IMR-90 (cell line): ENCODE measurements around the gene PDE5A.

Experiments used
- CEBPB ChIP-seq: IDR thresholded peaks from 2 replicates; pipeline ENCODE4 v1.6.1; 2012; ENCODE audit warnings: low read depth, low read length, improper control_type of control experiment
- FOS ChIP-seq: fragments of 150-350 bp; IDR thresholded peaks from 2 replicates; pipeline ENCODE4 v1.6.1; 2016; ENCODE audit warnings: low read depth, low read length
- MAFK ChIP-seq: IDR thresholded peaks from 2 replicates; pipeline ENCODE4 v1.6.1; 2012; ENCODE audit warnings: low read depth, low read length, improper control_type of control experiment
- MAZ ChIP-seq: IDR thresholded peaks from 2 replicates; pipeline ENCODE4 v1.6.1; 2012; ENCODE audit warnings: low read depth, mild to moderate bottlenecking, low read length, improper control_type of control experiment, moderate library complexity, borderline replicate concordance
- MXI1 ChIP-seq: IDR thresholded peaks from 2 replicates; pipeline ENCODE4 v1.6.1; 2012; ENCODE audit warnings: low read depth, mild to moderate bottlenecking, low read length, moderate library complexity, borderline replicate concordance
- POLR2A ChIP-seq: IDR thresholded peaks from 2 replicates; pipeline ENCODE4 v1.6.1; 2012; ENCODE audit warnings: mild to moderate bottlenecking, low read depth, low read length
- RAD21 ChIP-seq: IDR thresholded peaks from 2 replicates; pipeline ENCODE4 v1.6.1; 2012; ENCODE audit warnings: low read length, improper control_type of control experiment
- RCOR1 ChIP-seq: IDR thresholded peaks from 2 replicates; pipeline ENCODE4 v1.6.1; 2012; ENCODE audit warnings: mild to moderate bottlenecking, low read length, improper control_type of control experiment; ENCODE audit not compliant: insufficient replicate concordance
- RFX5 ChIP-seq: IDR thresholded peaks from 2 replicates; pipeline ENCODE4 v1.8.0; 2012; ENCODE audit warnings: low read depth, mild to moderate bottlenecking, low read length, moderate library complexity
- TF ChIP-seq, protein P1 (sequence below): conservative IDR thresholded peaks from 2 replicates; pipeline ENCODE4 v1.5.1; 2012; ENCODE audit warnings: mild to moderate bottlenecking, low read depth, low read length, improper control_type of control experiment

DNA sequence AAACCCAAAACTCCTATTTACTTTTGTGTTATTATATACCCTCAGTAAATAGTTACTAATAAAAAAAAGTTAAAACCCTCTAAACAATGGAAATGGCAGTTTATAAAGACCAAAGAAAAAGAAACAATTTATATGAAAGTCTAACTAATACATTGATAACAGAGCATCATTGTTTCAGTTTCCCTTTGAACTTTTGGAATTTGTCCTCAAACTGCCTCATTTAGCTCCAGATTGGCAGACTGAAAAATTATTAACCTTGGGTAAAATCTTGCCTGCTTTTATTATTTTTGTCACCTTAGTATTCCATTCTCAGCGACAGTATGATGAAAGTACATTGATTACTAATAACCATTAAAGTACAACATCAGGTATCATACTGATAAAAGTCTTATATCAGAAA lies 124.0 kb downstream of the PDE5A start:
- TF ChIP-seq MXI1 (no peak), CEBPB (no peak), MAFK (no peak), RCOR1 (no peak), POLR2A (no peak), RFX5 (no peak), RAD21 (no peak), FOS (no peak), MAZ (no peak)
- TF ChIP-seq, protein P1, sequence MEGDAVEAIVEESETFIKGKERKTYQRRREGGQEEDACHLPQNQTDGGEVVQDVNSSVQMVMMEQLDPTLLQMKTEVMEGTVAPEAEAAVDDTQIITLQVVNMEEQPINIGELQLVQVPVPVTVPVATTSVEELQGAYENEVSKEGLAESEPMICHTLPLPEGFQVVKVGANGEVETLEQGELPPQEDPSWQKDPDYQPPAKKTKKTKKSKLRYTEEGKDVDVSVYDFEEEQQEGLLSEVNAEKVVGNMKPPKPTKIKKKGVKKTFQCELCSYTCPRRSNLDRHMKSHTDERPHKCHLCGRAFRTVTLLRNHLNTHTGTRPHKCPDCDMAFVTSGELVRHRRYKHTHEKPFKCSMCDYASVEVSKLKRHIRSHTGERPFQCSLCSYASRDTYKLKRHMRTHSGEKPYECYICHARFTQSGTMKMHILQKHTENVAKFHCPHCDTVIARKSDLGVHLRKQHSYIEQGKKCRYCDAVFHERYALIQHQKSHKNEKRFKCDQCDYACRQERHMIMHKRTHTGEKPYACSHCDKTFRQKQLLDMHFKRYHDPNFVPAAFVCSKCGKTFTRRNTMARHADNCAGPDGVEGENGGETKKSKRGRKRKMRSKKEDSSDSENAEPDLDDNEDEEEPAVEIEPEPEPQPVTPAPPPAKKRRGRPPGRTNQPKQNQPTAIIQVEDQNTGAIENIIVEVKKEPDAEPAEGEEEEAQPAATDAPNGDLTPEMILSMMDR, result no peak
